H1 (cell line): ENCODE data around the gene SLC13A1. TPM values are rescaled to one million over a fixed set of nuclear protein-coding genes. Genes with fewer than 3 reads are reported as not detected.

Experiments
- CTCF ChIA-PET: fragments of 300-600 bp; sonication (Branson Sonifier 250); formaldehyde crosslinking; loops from one replicate; lab custom pipeline; 2021; ENCODE audit not compliant: partially characterized antibody; lab: Charles Lee
- POLR2A ChIA-PET: fragments of 300-600 bp; sonication (Branson Sonifier 250); formaldehyde crosslinking; loops from one replicate; lab custom pipeline; 2021; ENCODE audit warnings: inconsistent platforms; ENCODE audit not compliant: partially characterized antibody; lab: Charles Lee
- DNase-seq, 2 experiments: peaks; one replicate each; pipeline versions ENCODE4 v3.0.0 to v3.0.0-alpha.2; 2010 to 2022; ENCODE audit warnings: low spot score in 2 of 2, low read depth in 1 of 2, mixed read lengths in 1 of 2
- FAIRE-seq: peaks from 2 replicates; lab custom pipeline; 2011; peaks lifted over from hg19 to GRCh38; lab: Jason Lieb, UNC
- H2AFZ ChIP-seq: 2 replicates; pipeline ENCODE4 v1.8.1; 2012; ENCODE audit warnings: low read length, inconsistent platforms
- H2AK5ac ChIP-seq: 2 replicates; pipeline ENCODE4 v1.6.1; 2013; ENCODE audit warnings: low read depth, low read length
- H2BK120ac ChIP-seq: replicated peaks from 2 replicates; pipeline ENCODE3; 2013; ENCODE audit warnings: low read depth, low read length, inconsistent platforms
- H2BK12ac ChIP-seq: 2 replicates; pipeline ENCODE4 v1.6.1; 2013; ENCODE audit warnings: low read depth, low read length
- H2BK15ac ChIP-seq: 2 replicates; pipeline ENCODE4 v1.6.1; 2013; ENCODE audit warnings: low read length
- H2BK20ac ChIP-seq: 2 replicates; pipeline ENCODE4 v1.6.1; 2013; ENCODE audit warnings: low read length
- H2BK5ac ChIP-seq: 2 replicates; pipeline ENCODE4 v1.6.1; 2013; ENCODE audit warnings: low read depth, low read length
- H3K14ac ChIP-seq: 2 replicates; pipeline ENCODE4 v1.6.1; 2013; ENCODE audit warnings: inconsistent platforms; ENCODE audit not compliant: insufficient read length
- H3K18ac ChIP-seq: 2 replicates; pipeline ENCODE4 v1.6.1; 2013; ENCODE audit warnings: low read length; ENCODE audit errors: extremely low read depth
- H3K23ac ChIP-seq: 2 replicates; pipeline ENCODE4 v1.6.1; 2013; ENCODE audit warnings: inconsistent platforms; ENCODE audit not compliant: insufficient read length
- H3K23me2 ChIP-seq: 2 replicates; pipeline ENCODE4 v1.6.1; 2013; ENCODE audit warnings: low read depth, low read length
- H3K27ac ChIP-seq: 2 replicates; pipeline ENCODE4 v1.6.1; 2011; ENCODE audit warnings: low read depth, low read length, inconsistent platforms
- H3K27me3 ChIP-seq, 4 experiments: replicated peaks in 1 of 4; 1 replicate in 1 of 4; 2 replicates in 3 of 4; pipeline versions ENCODE4 v1.6.1 to v1.8.1; 2011 to 2013; ENCODE audit warnings: low read length in 3 of 4, mild to moderate bottlenecking in 3 of 4, inconsistent platforms in 2 of 4, mixed read lengths in 2 of 4, moderate library complexity in 1 of 4; ENCODE audit not compliant: control insufficient read depth in 3 of 4, insufficient read depth in 3 of 4; ENCODE audit errors: extremely low read depth in 1 of 4
- H3K36me3 ChIP-seq, 4 experiments: 2 replicates each; pipeline versions ENCODE4 v1.6.1 to v1.8.1; 2011 to 2013; ENCODE audit warnings: mild to moderate bottlenecking in 4 of 4, low read length in 3 of 4, moderate library complexity in 2 of 4, control low read depth in 1 of 4, inconsistent platforms in 1 of 4; ENCODE audit not compliant: insufficient read depth in 4 of 4, control insufficient read depth in 2 of 4
- H3K4ac ChIP-seq: replicated peaks from 2 replicates; pipeline ENCODE3; 2013; ENCODE audit warnings: low read length, low read depth, mixed read lengths, inconsistent platforms; ENCODE audit not compliant: insufficient read length
- H3K4me1 ChIP-seq, 4 experiments: replicated peaks in 1 of 4; 1 replicate in 1 of 4; 2 replicates in 3 of 4; pipeline versions ENCODE4 v1.6.1 to v1.8.1; 2011 to 2013; ENCODE audit warnings: low read length in 3 of 4, inconsistent platforms in 2 of 4, mixed read lengths in 1 of 4; ENCODE audit not compliant: insufficient read depth in 4 of 4, control insufficient read depth in 3 of 4
- H3K4me2 ChIP-seq, 2 experiments: 2 replicates each; pipeline versions ENCODE4 v1.6.1 to v1.8.1; 2011 to 2013; ENCODE audit warnings: low read depth in 2 of 2, low read length in 2 of 2, control low read depth in 1 of 2, inconsistent platforms in 1 of 2, mild to moderate bottlenecking in 1 of 2; ENCODE audit not compliant: insufficient read depth in 1 of 2
- H3K4me3 ChIP-seq, 4 experiments: fragments of 200-600, 300-600 bp in 1 of 4; sonication (generic), shearing (Covaris generic), sonication (Bioruptor Twin) in 1 of 4; 2 replicates each; pipeline versions ENCODE4 v1.5.1 to v1.8.1; 2011 to 2016; ENCODE audit warnings: low read length in 4 of 4, low read depth in 3 of 4, control low read depth in 2 of 4, inconsistent platforms in 2 of 4, mild to moderate bottlenecking in 2 of 4, mixed read lengths in 1 of 4, moderate library complexity in 1 of 4; ENCODE audit not compliant: insufficient read depth in 2 of 4; ENCODE audit errors: extremely low read depth in 1 of 4
- H3K56ac ChIP-seq: replicated peaks from 2 replicates; pipeline ENCODE3; 2013; ENCODE audit warnings: low read depth, mild to moderate bottlenecking, mixed read lengths, low read length, inconsistent platforms; ENCODE audit not compliant: insufficient read length
- H3K79me1 ChIP-seq: 2 replicates; pipeline ENCODE4 v1.6.1; 2013; ENCODE audit warnings: low read depth, low read length, control low read depth
- H3K79me2 ChIP-seq, 2 experiments: 2 replicates each; pipeline versions ENCODE4 v1.6.1 to v1.8.1; 2012 to 2013; ENCODE audit warnings: low read length in 2 of 2, mild to moderate bottlenecking in 2 of 2, inconsistent platforms in 1 of 2; ENCODE audit not compliant: insufficient read depth in 2 of 2, control insufficient read depth in 1 of 2
- H3K9ac ChIP-seq, 4 experiments: replicated peaks in 1 of 4; 1 replicate in 1 of 4; 2 replicates in 3 of 4; pipeline versions ENCODE4 v1.6.1 to v1.8.1; 2011 to 2013; ENCODE audit warnings: low read depth in 3 of 4, low read length in 3 of 4, control low read depth in 2 of 4, mild to moderate bottlenecking in 2 of 4, moderate library complexity in 2 of 4, inconsistent platforms in 1 of 4; ENCODE audit errors: extremely low read depth in 1 of 4
- H3K9me3 ChIP-seq, 2 experiments: 2 replicates each; pipeline versions ENCODE4 v1.6.1 to v1.8.1; 2012 to 2013; ENCODE audit warnings: mild to moderate bottlenecking in 2 of 2, moderate library complexity in 2 of 2, control low read depth in 1 of 2, inconsistent platforms in 1 of 2, low read depth in 1 of 2, low read length in 1 of 2, mixed read lengths in 1 of 2; ENCODE audit not compliant: insufficient read depth in 2 of 2
- H4K20me1 ChIP-seq, 2 experiments: replicated peaks in 1 of 2; 2 replicates each; pipeline versions ENCODE3 to v1.8.1; 2011 to 2013; ENCODE audit warnings: inconsistent platforms in 2 of 2, low read length in 2 of 2, mild to moderate bottlenecking in 1 of 2; ENCODE audit not compliant: insufficient read depth in 2 of 2, control insufficient read depth in 1 of 2
- H4K5ac ChIP-seq: 2 replicates; pipeline ENCODE4 v1.6.1; 2013; ENCODE audit warnings: low read length, low read depth, mixed read lengths, inconsistent platforms; ENCODE audit not compliant: insufficient read length
- H4K8ac ChIP-seq: 2 replicates; pipeline ENCODE4 v1.8.0; 2013; ENCODE audit warnings: mild to moderate bottlenecking, moderate library complexity, low read length, inconsistent platforms; ENCODE audit not compliant: insufficient read depth; ENCODE audit errors: extremely low read depth
- H4K91ac ChIP-seq: replicated peaks from 2 replicates; pipeline ENCODE3; 2013; ENCODE audit warnings: low read length, mixed read lengths, inconsistent platforms; ENCODE audit not compliant: insufficient read length
- ATF2 ChIP-seq: IDR thresholded peaks from 2 replicates; pipeline ENCODE4 v1.6.1; 2012; ENCODE audit warnings: low read length, inconsistent platforms
- BCL11A ChIP-seq, 2 experiments: IDR thresholded peaks; one replicate each; pipeline ENCODE4 v1.6.1; 2011; ENCODE audit warnings: low read depth in 2 of 2, low read length in 2 of 2, mild to moderate bottlenecking in 2 of 2
- CBX5 ChIP-seq: fragments of 300-800, 300-1000 bp; sonication (generic); IDR thresholded peaks from 2 replicates; pipeline ENCODE4 v1.7.1; 2016; ENCODE audit warnings: antibody characterized with exemption, low read length, low read depth
- CBX8 ChIP-seq: fragments of 300-800, 300-1000 bp; sonication (generic); IDR thresholded peaks from 2 replicates; pipeline ENCODE4 v1.7.1; 2016; ENCODE audit warnings: low read depth, low read length, borderline replicate concordance
- E2F6 ChIP-seq: IDR thresholded peaks from 2 replicates; pipeline ENCODE4 v1.6.1; 2012; ENCODE audit warnings: inconsistent platforms
- GABPA ChIP-seq: IDR thresholded peaks from 2 replicates; pipeline ENCODE4 v1.6.1; 2011; ENCODE audit warnings: mild to moderate bottlenecking, low read length, moderate library complexity, borderline replicate concordance; ENCODE audit not compliant: insufficient read depth
- KDM4A ChIP-seq: IDR thresholded peaks from one replicate; pipeline ENCODE4 v1.7.1; 2012; ENCODE audit warnings: low read depth, mild to moderate bottlenecking, moderate library complexity, low read length, inconsistent platforms; ENCODE audit not compliant: severe bottlenecking
- MAFK ChIP-seq: IDR thresholded peaks from 2 replicates; pipeline ENCODE4 v1.6.1; 2012; ENCODE audit warnings: low read depth, mild to moderate bottlenecking, improper control_type of control experiment, low read length
- POLR2AphosphoS5 ChIP-seq: IDR thresholded peaks from 2 replicates; pipeline ENCODE4 v1.6.1; 2011; ENCODE audit warnings: low read depth, low read length
- SAP30 ChIP-seq: fragments of 300-600 bp; sonication (generic); IDR thresholded peaks from 2 replicates; pipeline ENCODE4 v1.7.1; 2012; ENCODE audit warnings: low read length, moderate library complexity, mild to moderate bottlenecking, inconsistent platforms; ENCODE audit not compliant: insufficient read depth, insufficient replicate concordance
- SUZ12 ChIP-seq: fragments of 200-600 bp; sonication (generic); IDR thresholded peaks from 2 replicates; pipeline ENCODE4 v1.6.1; 2012; ENCODE audit warnings: mild to moderate bottlenecking, inconsistent platforms, low read length, moderate library complexity, mixed read lengths
- YY1 ChIP-seq: IDR thresholded peaks from 2 replicates; pipeline ENCODE4 v1.6.1; 2011; ENCODE audit warnings: low read depth, mild to moderate bottlenecking, low read length
- WGBS, 2 experiments: shearing (Covaris generic) in 1 of 2; methylation state at CpG; one replicate each; pipeline versions ENCODE4 v1.1.6 to v1.1.7; 2013 to 2015; ENCODE audit warnings: low lambda C conversion rate in 2 of 2, mixed read lengths in 2 of 2, inconsistent platforms in 1 of 2, low coverage in 1 of 2, missing lambda C conversion rate in 1 of 2; ENCODE audit not compliant: insufficient replicate concordance in 2 of 2, insufficient coverage in 1 of 2, insufficient read length in 1 of 2; ENCODE audit errors: extremely low coverage in 1 of 2, missing lambda C conversion rate in 1 of 2; 5-methylcytosine and 5-hydroxymethylcytosine counted together
- polyA plus RNA-seq, 7 experiments: library from polyadenylated mRNA; depleted of rRNA in 3 of 7; stranded (reverse) in 5 of 7; unstranded in 2 of 7; fragments of >200 nt in 5 of 7; fragments of 200-250 nt in 2 of 7; gene quantifications; 1 replicate in 5 of 7; 2 replicates in 1 of 7; 4 replicates in 1 of 7; pipeline versions ENCODE4 v1.2.1 to v1.2.3, GENCODE V29; 2011 to 2013; ENCODE audit warnings: missing spikeins in 2 of 7, mixed read lengths in 2 of 7
- total RNA-seq: library from RNA; stranded (reverse); fragmentation: NEBNext Ultra II Directional; extraction: Animal tissue kit (Norgen Biotek cat#: 25700); gene quantifications from 2 replicates; pipeline ENCODE4 v1.2.1, GENCODE V29; 2021

SLC13A1 gene
- total and polyA plus RNA-seq, 2 of the 8 experiments (the other 6 are each of a cell fraction or from before 2014, with no cell fraction given) = not detected

- Histone ChIP-seq H2AFZ (no peak overlapping the region), H3K9me3 (peaks cover 2 to 5% of the 10 kb centered on the region in 2 experiments; a peak in 2 of 4 replicates), H3K79me2 (no peaks in the 10 kb centered on the region), H3K79me1 (no peaks in the 10 kb centered on the region), H3K23ac (no peak overlapping the region), H2BK12ac (no peak overlapping the region), H3K4me1 (no peaks in the 10 kb centered on the region), H3K23me2 (no peaks in the 10 kb centered on the region), H3K4ac (no peak overlapping the region), H4K8ac (no peak overlapping the region), H2AK5ac (no peak overlapping the region), H2BK5ac (no peak overlapping the region), H3K27ac (no peak overlapping the region), H4K20me1 (no peaks in the 10 kb centered on the region), H3K18ac (no peak overlapping the region), H2BK120ac (no peak overlapping the region), H3K4me3 (no peak overlapping the region), H3K9ac (no peak overlapping the region), H3K56ac (no peak overlapping the region), H3K27me3 (no peaks in the 10 kb centered on the region), H2BK15ac (no peak overlapping the region), H2BK20ac (no peak overlapping the region), H3K4me2 (no peak overlapping the region), H3K36me3 (peaks cover 0 to 3% (median 0%) of the 10 kb centered on the region in 4 experiments; a peak in 1 of 8 replicates), H4K5ac (no peak overlapping the region), H3K14ac (no peak overlapping the region), H4K91ac (no peak overlapping the region)
- 88% methylated on average over 2 of the region's 2 CpGs; no CpG with 5 or more reads in 1 of the 2 experiments for WGBS, 2 experiments
- POLR2A ChIA-PET = no interaction called here
- CTCF ChIA-PET = interaction anchor here (0.7 kb wide), 1 partner anchor 47 kb away, joined by 3 read pairs; no protein-coding TSS in a partner anchor
- FAIRE-seq (no peak), DNase-seq (no peak)
- TF ChIP-seq GABPA = no peak
- no peak for TF ChIP-seq CBX5
- no peak for TF ChIP-seq YY1
- TF ChIP-seq POLR2AphosphoS5 = no peak
- TF ChIP-seq KDM4A = no peak
- no peak for TF ChIP-seq SUZ12
- TF ChIP-seq E2F6 = no peak
- TF ChIP-seq BCL11A (IDR thresholded peaks at IDR 0.05; ENCODE audit: low read depth in 2 of 2, low read length in 2 of 2) = no peak
- no peak for TF ChIP-seq ATF2
- TF ChIP-seq MAFK = no peak
- no peak for TF ChIP-seq CBX8
- TF ChIP-seq SAP30 = no peak
Observed at GRCh38 chr7:123099712-123100111, 100.1 kb downstream of the SLC13A1 start.
